A673 (cell line): ENCODE data around the gene DNAH5. TPM values are rescaled to one million over a fixed set of nuclear protein-coding genes. Genes with fewer than 3 reads are reported as not detected.

Experiments used
- BruUV-seq: library from RNA; stranded (reverse); fragments of 400-500 nt; replicated peaks from 2 replicates; lab custom pipeline; 2021; lab: Mats Ljungman, UMichigan
- CTCF ChIA-PET: fragments of 300-600 bp; sonication (Branson Sonifier 250); formaldehyde crosslinking; loops from one replicate; lab custom pipeline; 2022; ENCODE audit warnings: antibody characterized with exemption; lab: Charles Lee
- POLR2A ChIA-PET: fragments of 300-600 bp; sonication (Branson Sonifier 250); formaldehyde crosslinking; loops from one replicate; lab custom pipeline; 2022; ENCODE audit warnings: antibody characterized with exemption; ENCODE audit not compliant: low non-redundant PET; lab: Charles Lee
- DNase-seq: peaks from one replicate; pipeline ENCODE4 v3.0.0-alpha.2; 2015; ENCODE audit warnings: low spot score
- H3K27ac ChIP-seq: fragments of 200-600 bp; sonication (generic); 2 replicates; pipeline ENCODE4 v1.5.1; 2016; ENCODE audit warnings: mixed run types, low read depth, mild to moderate bottlenecking, mixed read lengths, antibody characterized with exemption, low read length; ENCODE audit not compliant: poor library complexity, severe bottlenecking
- H3K27me3 ChIP-seq: fragments of 200-600 bp; sonication (generic); replicated peaks from 2 replicates; pipeline ENCODE4 v1.6.1; 2017; ENCODE audit warnings: mixed run types, low read depth, mild to moderate bottlenecking, mixed read lengths, antibody characterized with exemption, low read length; ENCODE audit not compliant: insufficient read depth, poor library complexity
- H3K36me3 ChIP-seq: fragments of 200-600 bp; sonication (generic); 2 replicates; pipeline ENCODE4 v1.6.1; 2016; ENCODE audit warnings: mixed run types, mild to moderate bottlenecking, mixed read lengths, antibody characterized with exemption, low read length; ENCODE audit not compliant: insufficient read depth, poor library complexity, severe bottlenecking
- H3K4me1 ChIP-seq: fragments of 200-600 bp; sonication (generic); 2 replicates; pipeline ENCODE4 v1.6.1; 2017; ENCODE audit warnings: mixed run types, mild to moderate bottlenecking, mixed read lengths, antibody characterized with exemption, low read length; ENCODE audit not compliant: insufficient read depth, poor library complexity, severe bottlenecking
- H3K4me3 ChIP-seq: fragments of 200-600 bp; sonication (generic); 2 replicates; pipeline ENCODE4 v1.5.1; 2016; ENCODE audit warnings: low read depth, mixed run types, mild to moderate bottlenecking, mixed read lengths, low read length; ENCODE audit not compliant: poor library complexity, severe bottlenecking
- H3K9me3 ChIP-seq: fragments of 200-600 bp; sonication (generic); 2 replicates; pipeline ENCODE4 v1.6.1; 2016; ENCODE audit warnings: mixed run types, low read depth, mild to moderate bottlenecking, mixed read lengths, antibody characterized with exemption, low read length; ENCODE audit not compliant: poor library complexity, severe bottlenecking
- EZH2 ChIP-seq: fragments of 200-600 bp; sonication (generic); IDR thresholded peaks from 2 replicates; pipeline ENCODE4 v1.6.1; 2017; ENCODE audit warnings: borderline replicate concordance, low read depth, mild to moderate bottlenecking, mixed read lengths, antibody characterized with exemption, low read length; ENCODE audit not compliant: poor library complexity, severe bottlenecking
- intact Hi-C: fragments of 100-400 bp; cut with micrococcal nuclease; formaldehyde crosslinking; loops from one replicate; pipeline ENCODE4 v1.10.0; 2022; ENCODE audit not compliant: unreplicated experiment
- total RNA-seq: library from RNA; stranded (reverse); gene quantifications from 2 replicates; pipeline ENCODE4 v1.2.3, GENCODE V29; 2021
- TF ChIP-seq, protein P1 (sequence below): fragments of 300-800, 200-600 bp; sonication (generic); conservative IDR thresholded peaks from 2 replicates; pipeline ENCODE4 v1.5.1; 2017; ENCODE audit warnings: low read depth, mild to moderate bottlenecking, antibody characterized with exemption, low read length, moderate library complexity, mixed read lengths

Gene DNAH5
- total RNA-seq, 1 experiment from 2014 or later: not detected

DNA sequence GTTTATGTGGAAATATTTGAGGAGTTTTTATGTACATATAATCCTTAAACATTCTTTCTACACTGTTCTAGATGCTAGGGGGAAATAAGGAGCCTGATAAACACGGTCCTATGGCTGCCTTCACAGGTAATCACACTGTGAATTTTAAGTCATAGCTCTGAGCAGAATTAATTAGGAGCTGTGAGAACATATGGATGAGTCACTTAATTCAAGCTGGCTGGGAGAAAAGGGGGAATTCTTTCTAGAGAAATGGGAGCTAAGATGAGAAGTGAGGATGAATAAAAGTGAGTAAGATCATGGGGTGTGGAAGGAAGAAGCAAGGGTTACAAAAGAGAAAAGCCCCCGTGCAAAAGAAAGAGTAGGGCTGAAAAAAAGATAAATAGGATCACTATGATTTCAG, 290.8 kb downstream of the DNAH5 start:
- Histone ChIP-seq H3K4me1 (no peaks in the 10 kb centered on the region), H3K4me3 (no peak overlapping the region), H3K9me3 (peaks cover 3% of the 10 kb centered on the region), H3K27me3 (no peaks in the 10 kb centered on the region), H3K27ac (no peak overlapping the region), H3K36me3 (no peaks in the 10 kb centered on the region)
- POLR2A ChIA-PET: no interaction called here
- intact Hi-C loops: no loop called here
- no TSS peak for BruUV-seq
- DNase-seq: no peak
- CTCF ChIA-PET: no interaction called here
- TF ChIP-seq EZH2: no peak
- TF ChIP-seq, protein P1, sequence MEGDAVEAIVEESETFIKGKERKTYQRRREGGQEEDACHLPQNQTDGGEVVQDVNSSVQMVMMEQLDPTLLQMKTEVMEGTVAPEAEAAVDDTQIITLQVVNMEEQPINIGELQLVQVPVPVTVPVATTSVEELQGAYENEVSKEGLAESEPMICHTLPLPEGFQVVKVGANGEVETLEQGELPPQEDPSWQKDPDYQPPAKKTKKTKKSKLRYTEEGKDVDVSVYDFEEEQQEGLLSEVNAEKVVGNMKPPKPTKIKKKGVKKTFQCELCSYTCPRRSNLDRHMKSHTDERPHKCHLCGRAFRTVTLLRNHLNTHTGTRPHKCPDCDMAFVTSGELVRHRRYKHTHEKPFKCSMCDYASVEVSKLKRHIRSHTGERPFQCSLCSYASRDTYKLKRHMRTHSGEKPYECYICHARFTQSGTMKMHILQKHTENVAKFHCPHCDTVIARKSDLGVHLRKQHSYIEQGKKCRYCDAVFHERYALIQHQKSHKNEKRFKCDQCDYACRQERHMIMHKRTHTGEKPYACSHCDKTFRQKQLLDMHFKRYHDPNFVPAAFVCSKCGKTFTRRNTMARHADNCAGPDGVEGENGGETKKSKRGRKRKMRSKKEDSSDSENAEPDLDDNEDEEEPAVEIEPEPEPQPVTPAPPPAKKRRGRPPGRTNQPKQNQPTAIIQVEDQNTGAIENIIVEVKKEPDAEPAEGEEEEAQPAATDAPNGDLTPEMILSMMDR: no peak

DNA sequence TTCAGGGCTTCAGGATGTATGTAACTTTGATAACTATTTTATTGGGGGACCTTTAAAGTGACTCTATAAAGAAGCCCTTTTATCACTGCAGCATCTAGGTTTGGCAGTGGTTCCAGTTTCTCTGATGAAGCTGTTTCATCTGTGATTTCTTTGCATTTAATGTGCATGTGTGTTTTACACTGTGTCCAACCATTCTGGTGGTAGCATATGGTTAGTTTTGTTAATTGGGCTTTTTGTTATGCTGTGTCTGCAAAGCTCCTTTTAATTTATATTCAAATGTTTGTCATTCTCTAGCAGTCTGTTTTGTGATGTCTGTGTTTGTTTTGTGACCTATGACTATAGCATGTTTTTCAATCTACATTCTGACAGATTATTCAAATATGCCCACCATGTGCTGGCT, 294.8 kb downstream of the DNAH5 start:
- no TSS peak for BruUV-seq

DNA sequence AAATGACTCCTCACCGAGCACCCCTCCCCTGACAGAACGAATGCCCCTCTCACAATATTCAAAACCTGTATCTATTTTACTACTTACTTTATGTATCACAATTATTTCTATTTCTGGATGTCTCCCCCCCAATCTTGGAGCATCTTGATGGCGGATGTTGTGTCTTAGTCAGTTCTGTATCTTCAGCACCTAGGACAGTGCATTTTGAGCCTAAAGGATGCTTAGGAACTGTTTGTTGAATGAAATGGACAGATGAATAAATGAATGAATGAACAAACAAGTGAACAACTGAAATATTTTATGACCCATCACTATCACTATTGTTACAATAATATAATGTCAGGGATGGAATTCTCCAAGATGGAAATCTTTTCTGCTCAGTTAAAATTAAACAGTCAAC, 295.7 kb downstream of the DNAH5 start:
- Histone ChIP-seq H3K27me3 (no peaks in the 10 kb centered on the region), H3K27ac (no peak overlapping the region), H3K4me3 (no peak overlapping the region), H3K9me3 (peaks cover 3% of the 10 kb centered on the region), H3K4me1 (no peaks in the 10 kb centered on the region), H3K36me3 (no peaks in the 10 kb centered on the region)
- POLR2A ChIA-PET: no interaction called here
- intact Hi-C loops: no loop called here
- no TSS peak for BruUV-seq
- no peak for DNase-seq
- CTCF ChIA-PET: no interaction called here
- TF ChIP-seq EZH2: no peak
- TF ChIP-seq, protein P1: no peak

More for the DNA sequence above, 294.8 kb downstream of the DNAH5 start:
- CTCF ChIA-PET: no interaction called here
- H3K36me3 ChIP-seq: no peaks in the 10 kb centered on the region
- TF ChIP-seq, protein P1: no peak
- no peak for TF ChIP-seq EZH2
- H3K27me3 ChIP-seq: no peaks in the 10 kb centered on the region
- POLR2A ChIA-PET: no interaction called here
- no peak for DNase-seq
- no peak overlapping the region for H3K27ac ChIP-seq
- no peak overlapping the region for H3K4me3 ChIP-seq
- H3K9me3 ChIP-seq: peaks cover 3% of the 10 kb centered on the region
- H3K4me1 ChIP-seq: no peaks in the 10 kb centered on the region
- intact Hi-C loops: no loop called here
